ENCODE measurements around the gene PSMD1. TPM values are rescaled to one million over a fixed set of nuclear protein-coding genes. Genes with fewer than 3 reads are reported as not detected.

The PSMD1 gene
- total RNA-seq, 1 donor from 2014 or later, result 55.3 TPM

DNA sequence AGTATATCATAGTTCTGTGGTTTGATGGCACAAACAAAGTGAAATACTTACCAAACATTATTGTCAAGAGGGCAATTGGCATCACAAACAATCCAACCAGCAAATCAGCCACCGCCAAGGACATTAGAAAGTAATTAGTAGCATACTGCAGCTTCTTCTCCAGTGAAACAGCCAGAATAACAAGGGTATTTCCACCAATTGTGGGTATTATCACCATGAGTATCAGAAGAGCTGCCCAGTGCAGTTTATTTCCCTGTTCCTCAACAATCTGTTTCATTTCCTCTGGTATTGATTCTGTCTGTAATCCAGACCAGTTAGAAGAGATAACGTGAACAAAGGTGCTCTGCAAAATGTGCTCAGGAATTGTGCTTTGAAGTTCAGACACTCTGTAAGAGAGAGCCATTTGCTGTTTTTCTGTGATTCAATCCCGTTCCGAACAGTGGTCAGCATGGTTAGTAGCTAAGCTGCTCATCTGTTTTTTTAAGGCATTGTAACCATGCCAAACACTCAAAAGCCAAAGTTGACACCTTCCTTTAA is 66.8 kb downstream of the PSMD1 start:
- TF ChIP-seq, protein P1, sequence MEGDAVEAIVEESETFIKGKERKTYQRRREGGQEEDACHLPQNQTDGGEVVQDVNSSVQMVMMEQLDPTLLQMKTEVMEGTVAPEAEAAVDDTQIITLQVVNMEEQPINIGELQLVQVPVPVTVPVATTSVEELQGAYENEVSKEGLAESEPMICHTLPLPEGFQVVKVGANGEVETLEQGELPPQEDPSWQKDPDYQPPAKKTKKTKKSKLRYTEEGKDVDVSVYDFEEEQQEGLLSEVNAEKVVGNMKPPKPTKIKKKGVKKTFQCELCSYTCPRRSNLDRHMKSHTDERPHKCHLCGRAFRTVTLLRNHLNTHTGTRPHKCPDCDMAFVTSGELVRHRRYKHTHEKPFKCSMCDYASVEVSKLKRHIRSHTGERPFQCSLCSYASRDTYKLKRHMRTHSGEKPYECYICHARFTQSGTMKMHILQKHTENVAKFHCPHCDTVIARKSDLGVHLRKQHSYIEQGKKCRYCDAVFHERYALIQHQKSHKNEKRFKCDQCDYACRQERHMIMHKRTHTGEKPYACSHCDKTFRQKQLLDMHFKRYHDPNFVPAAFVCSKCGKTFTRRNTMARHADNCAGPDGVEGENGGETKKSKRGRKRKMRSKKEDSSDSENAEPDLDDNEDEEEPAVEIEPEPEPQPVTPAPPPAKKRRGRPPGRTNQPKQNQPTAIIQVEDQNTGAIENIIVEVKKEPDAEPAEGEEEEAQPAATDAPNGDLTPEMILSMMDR (IDR thresholded peaks at IDR 0.05), result no peak
- ATAC-seq, result no peak

DNA sequence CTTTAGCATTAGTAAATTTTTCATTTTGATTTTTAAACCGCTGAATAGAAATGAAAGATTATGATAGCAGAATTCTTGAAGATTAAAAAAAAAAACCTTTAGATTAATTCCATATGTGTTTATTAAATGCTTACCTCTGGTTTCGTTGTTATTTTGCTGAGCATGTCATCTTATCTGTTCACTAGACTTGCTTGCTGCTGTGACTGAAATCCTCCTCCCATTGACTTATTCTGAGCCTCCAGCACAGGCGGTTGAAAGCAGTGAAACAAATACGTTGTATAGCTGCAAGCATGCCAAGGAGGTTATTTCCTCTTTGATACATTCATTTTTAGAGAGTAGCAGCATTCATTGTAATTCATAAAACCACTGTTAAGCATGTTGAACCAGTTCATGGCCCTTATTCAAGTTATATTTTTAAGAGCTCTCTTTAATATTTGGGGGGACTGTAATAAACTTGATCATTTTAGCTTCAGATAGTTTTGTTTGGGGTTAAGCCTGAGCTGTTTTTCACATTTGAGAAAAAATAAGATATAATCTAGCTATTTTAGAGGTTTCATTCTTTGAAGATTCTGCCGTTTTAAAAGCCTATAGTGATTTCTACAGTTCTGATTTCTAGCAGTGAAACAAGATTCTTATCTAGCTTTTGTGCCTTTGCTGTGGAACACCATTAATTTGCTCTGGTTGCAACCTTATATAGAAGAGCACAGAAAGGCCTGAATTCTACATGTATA is 68.3 kb downstream of the PSMD1 start, which contains the start of gene HTR2B:
HTR2B (minus strand) TSS at position 205 of the 731 bp plus-strand sequence. CDS start 1,278 bp downstream, outside the sequence.
- Histone ChIP-seq H3K36me3 (no peaks in the 10 kb centered on the region), H3K27me3 (ENCODE audit: low read depth) (no peaks in the 10 kb centered on the region), H3K4me3 (peak within 1 kb of the TSS; percentile 24), H3K27ac (no peak within 1 kb of the TSS), H3K4me1 (peaks cover 16% of the 10 kb centered on the region), H3K9me3 (no peaks in the 10 kb centered on the region)
- intact Hi-C loops (cut with DNase I), result no loop called here
- TF ChIP-seq, protein P1 (IDR thresholded peaks at IDR 0.05), result no peak
- DNase-seq, result no peak
- ATAC-seq, result no peak

More for the DNA sequence above, 66.8 kb downstream of the PSMD1 start:
- no peaks in the 10 kb centered on the region for H3K36me3 ChIP-seq
- intact Hi-C loops (cut with DNase I), result no loop called here
- no peaks in the 10 kb centered on the region for H3K9me3 ChIP-seq
- no peak for DNase-seq
- H3K27me3 ChIP-seq (ENCODE audit: low read depth), result no peaks in the 10 kb centered on the region
- H3K4me1 ChIP-seq, result peaks cover 16% of the 10 kb centered on the region
- peak overlapping the region; percentile 24 for H3K4me3 ChIP-seq
- H3K27ac ChIP-seq, result no peak overlapping the region

DNA sequence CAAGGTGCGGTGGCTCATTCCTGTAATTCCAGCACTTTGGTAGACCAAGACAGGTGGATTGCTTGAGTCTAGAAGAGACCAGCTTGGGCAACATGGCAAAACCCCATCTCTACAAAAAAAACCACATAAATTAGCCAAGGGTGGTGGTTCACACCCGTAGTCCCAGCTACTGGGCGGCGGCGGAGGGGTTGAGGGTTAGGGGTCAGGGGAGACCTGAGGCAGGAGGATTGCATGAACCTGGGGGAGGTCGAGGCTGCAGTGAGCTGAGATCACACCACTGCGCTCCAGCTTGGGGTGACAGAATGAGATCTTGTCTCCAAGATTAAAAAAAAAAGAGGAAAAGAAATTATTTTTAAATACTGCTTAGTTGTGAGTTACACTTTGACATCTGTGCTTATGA is 69.5 kb downstream of the PSMD1 start:
- DNase-seq, result no peak
- Histone ChIP-seq H3K36me3 (no peaks in the 10 kb centered on the region), H3K27me3 (ENCODE audit: low read depth) (no peaks in the 10 kb centered on the region), H3K9me3 (no peaks in the 10 kb centered on the region), H3K4me3 (no peak overlapping the region), H3K4me1 (peaks cover 20% of the 10 kb centered on the region), H3K27ac (no peak overlapping the region)
- ATAC-seq, result no peak
- intact Hi-C loops (cut with DNase I), result no loop called here
- TF ChIP-seq, protein P1 (IDR thresholded peaks at IDR 0.05), result no peak

DNA sequence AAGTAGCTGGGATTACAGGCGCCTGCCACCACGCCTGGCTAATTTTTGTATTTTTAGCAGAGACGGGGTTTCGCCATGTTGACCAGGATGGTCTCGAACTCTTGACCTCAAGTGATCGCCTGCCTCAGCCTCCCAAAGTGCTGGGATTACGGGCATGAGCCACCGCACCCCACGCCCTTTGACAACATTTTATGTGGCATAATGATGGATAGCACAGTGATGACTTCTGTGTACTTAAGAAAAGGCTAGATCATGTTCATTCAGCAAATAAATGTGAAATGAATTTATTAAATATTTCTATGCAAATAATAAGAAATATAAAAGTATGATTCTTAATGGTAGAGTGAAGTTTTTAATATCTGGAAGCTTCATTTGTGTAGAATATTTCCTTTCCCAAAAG is 70.8 kb downstream of the PSMD1 start:
- Histone ChIP-seq H3K4me1 (peaks cover 29% of the 10 kb centered on the region), H3K4me3 (no peak overlapping the region), H3K36me3 (no peaks in the 10 kb centered on the region), H3K27me3 (ENCODE audit: low read depth) (no peaks in the 10 kb centered on the region), H3K9me3 (no peaks in the 10 kb centered on the region), H3K27ac (no peak overlapping the region)
- intact Hi-C loops (cut with DNase I), result no loop called here
- ATAC-seq, result no peak
- TF ChIP-seq, protein P1 (IDR thresholded peaks at IDR 0.05), result no peak
- DNase-seq, result no peak

DNA sequence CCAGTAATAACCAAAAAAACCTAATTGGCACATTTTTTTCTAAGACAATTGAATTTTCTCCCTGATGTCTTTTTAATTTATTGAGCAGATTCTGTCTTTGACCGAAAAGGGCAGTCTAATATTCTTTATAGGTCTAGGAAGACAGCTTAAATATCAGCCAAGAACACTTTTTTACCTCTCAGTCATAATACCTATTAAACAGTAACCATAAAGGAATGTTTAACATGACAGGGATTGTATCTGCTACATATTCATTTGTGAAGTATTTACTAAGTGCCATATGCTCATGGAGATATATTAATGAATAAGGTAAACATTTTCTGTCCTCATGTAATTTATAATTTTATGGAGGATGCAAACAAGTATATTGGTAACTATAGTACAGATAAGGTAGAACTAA is 71.3 kb downstream of the PSMD1 start:
- H3K9me3 ChIP-seq, result no peaks in the 10 kb centered on the region
- H3K4me1 ChIP-seq, result peaks cover 30% of the 10 kb centered on the region
- intact Hi-C loops (cut with DNase I), result no loop called here
- TF ChIP-seq, protein P1 (IDR thresholded peaks at IDR 0.05), result no peak
- DNase-seq (no peak), ATAC-seq (no peak)
- no peak overlapping the region for H3K4me3 ChIP-seq
- no peak overlapping the region for H3K27ac ChIP-seq
- no peaks in the 10 kb centered on the region for H3K27me3 ChIP-seq (ENCODE audit: low read depth)
- H3K36me3 ChIP-seq, result no peaks in the 10 kb centered on the region

Measured in lower lobe of right lung (tissue), 2 donors.